Mammary microvascular endothelial cell (primary cell): ENCODE data around the gene RCAN2. TPM values are rescaled to one million over a fixed set of nuclear protein-coding genes. Genes with fewer than 3 reads are reported as not detected.

Experiments
- total RNA-seq: library from RNA; depleted of rRNA; stranded (reverse); fragments of >200 nt; gene quantifications from 2 replicates; pipeline ENCODE4 v1.2.3, GENCODE V29; 2015

RCAN2 gene
- total RNA-seq = 0.80 and 1.3 TPM in 2 replicates

GRCh38 chr6:46491201-46491627, at the start of gene RCAN2:
Gene RCAN2 (minus strand): TSS chr6:46491449.

Other genes with a start within 250 kb of the RCAN2 start
- 0.20 and 0.33 TPM in 2 replicates for gene CYP39A1, start 161.4 kb upstream of the RCAN2 start, total RNA-seq
- gene SLC25A27, start 161.5 kb upstream of the RCAN2 start, total RNA-seq = 0.10 and 0.53 TPM in 2 replicates
- gene TDRD6, start 196.4 kb upstream of the RCAN2 start, total RNA-seq = under 0.01 TPM in 1 of 2 replicates, not detected in the other
- gene PLA2G7, start 243.9 kb upstream of the RCAN2 start, total RNA-seq = 0.13 TPM in 1 of 2 replicates, not detected in the other